OCI-LY1 (cell line): Measurements from ENCODE around the gene MYO5C.

Source experiments
- CTCF ChIP-seq: fragments of 200-600 bp; sonication (generic), shearing (Covaris generic); IDR thresholded peaks from 2 replicates; pipeline ENCODE4 v1.5.1; 2017; ENCODE audit warnings: mild to moderate bottlenecking, antibody characterized with exemption, low read length, moderate library complexity, mixed read lengths
- EZH2 ChIP-seq: fragments of 200-600 bp; sonication (generic), shearing (Covaris generic); IDR thresholded peaks from 2 replicates; pipeline ENCODE4 v1.8.0; 2017; ENCODE audit warnings: borderline replicate concordance, mixed run types, mild to moderate bottlenecking, antibody characterized with exemption, low read length, moderate library complexity, mixed read lengths

GRCh38 chr15:52329150-52329549 is 33.5 kb upstream of the MYO5C start:
- TF ChIP-seq CTCF (no peak), EZH2 (no peak)
